Epithelial cell of proximal tubule (primary cell): ENCODE results near the gene ITPR1. TPM values are rescaled to one million over a fixed set of nuclear protein-coding genes. Genes with fewer than 3 reads are reported as not detected.
A peak's percentile ranks its signal among the peaks of the same experiment; 100 is the strongest.

ENCODE experiments used
- DNase-seq: peaks from one replicate; pipeline ENCODE4 v3.0.0-alpha.2; 2011; ENCODE audit warnings: low read depth
- H3K4me3 ChIP-seq: 2 replicates; pipeline ENCODE4 v1.5.1; 2011; ENCODE audit warnings: low read depth, mild to moderate bottlenecking, low read length
- total RNA-seq: library from RNA; depleted of rRNA; stranded (reverse); fragments of >200 nt; gene quantifications from 2 replicates; pipeline ENCODE4 v1.2.3, GENCODE V29; 2015
- TF ChIP-seq, protein P1 (sequence below): conservative IDR thresholded peaks from 2 replicates; pipeline ENCODE4 v1.5.1; 2012; ENCODE audit warnings: low read depth, mild to moderate bottlenecking, low read length

ITPR1 gene
- total RNA-seq, 1 donor from 2014 or later: 4.6 TPM

DNA sequence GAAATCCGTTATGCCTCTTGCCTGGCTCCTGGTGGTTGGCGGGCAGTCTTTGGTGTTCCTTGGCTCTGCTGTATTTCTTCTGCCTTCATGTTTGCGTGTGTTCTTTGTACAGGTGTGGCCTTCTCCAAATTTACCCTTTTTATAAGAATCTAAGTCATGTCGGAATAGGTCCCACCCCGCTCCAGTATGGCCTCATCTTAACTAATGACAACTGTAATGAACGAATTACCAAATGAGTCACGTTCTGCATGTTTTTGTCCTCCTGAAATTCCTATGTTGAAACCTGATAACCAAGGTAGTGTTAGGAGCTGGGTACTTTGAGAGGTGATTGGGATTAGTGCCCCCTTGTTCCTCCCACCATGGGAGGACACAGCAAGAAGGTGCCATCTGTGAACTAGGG is 71.1 kb downstream of the ITPR1 start:
- no peak overlapping the region for H3K4me3 ChIP-seq
- no peak for DNase-seq
- TF ChIP-seq, protein P1, sequence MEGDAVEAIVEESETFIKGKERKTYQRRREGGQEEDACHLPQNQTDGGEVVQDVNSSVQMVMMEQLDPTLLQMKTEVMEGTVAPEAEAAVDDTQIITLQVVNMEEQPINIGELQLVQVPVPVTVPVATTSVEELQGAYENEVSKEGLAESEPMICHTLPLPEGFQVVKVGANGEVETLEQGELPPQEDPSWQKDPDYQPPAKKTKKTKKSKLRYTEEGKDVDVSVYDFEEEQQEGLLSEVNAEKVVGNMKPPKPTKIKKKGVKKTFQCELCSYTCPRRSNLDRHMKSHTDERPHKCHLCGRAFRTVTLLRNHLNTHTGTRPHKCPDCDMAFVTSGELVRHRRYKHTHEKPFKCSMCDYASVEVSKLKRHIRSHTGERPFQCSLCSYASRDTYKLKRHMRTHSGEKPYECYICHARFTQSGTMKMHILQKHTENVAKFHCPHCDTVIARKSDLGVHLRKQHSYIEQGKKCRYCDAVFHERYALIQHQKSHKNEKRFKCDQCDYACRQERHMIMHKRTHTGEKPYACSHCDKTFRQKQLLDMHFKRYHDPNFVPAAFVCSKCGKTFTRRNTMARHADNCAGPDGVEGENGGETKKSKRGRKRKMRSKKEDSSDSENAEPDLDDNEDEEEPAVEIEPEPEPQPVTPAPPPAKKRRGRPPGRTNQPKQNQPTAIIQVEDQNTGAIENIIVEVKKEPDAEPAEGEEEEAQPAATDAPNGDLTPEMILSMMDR: no peak

DNA sequence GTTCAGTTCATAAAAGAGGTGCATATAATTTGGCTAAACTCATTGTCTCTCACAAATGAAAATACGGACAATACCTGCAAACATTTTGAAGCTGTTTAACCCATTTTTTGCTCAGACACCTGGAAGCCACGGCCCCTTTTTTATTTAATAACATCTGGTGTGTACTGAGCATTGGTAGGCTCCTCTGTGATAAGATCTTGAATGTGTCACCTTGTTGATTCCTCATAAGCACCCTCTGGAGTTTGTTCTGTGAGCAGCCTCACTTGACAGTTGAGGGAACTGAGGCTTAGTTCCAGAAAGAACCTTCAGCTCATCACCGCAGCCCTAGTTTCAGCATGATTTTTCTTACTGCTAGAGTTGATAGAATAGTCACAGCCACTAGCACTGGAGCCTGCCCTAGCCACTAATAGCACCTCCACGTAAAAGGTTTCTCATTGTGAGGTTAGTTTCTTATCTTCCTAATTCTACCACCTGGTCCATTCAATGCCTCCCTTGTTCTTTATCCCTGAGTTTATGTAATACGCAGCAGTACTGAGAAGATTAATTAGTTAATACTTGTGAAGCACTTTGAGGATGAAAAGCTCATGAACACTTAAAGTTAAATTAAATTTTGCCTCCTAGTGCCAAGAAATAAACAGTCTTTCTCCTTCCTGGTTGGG is 71.9 kb downstream of the ITPR1 start:
- TF ChIP-seq, protein P1: no peak
- no peak for DNase-seq
- no peak overlapping the region for H3K4me3 ChIP-seq

DNA sequence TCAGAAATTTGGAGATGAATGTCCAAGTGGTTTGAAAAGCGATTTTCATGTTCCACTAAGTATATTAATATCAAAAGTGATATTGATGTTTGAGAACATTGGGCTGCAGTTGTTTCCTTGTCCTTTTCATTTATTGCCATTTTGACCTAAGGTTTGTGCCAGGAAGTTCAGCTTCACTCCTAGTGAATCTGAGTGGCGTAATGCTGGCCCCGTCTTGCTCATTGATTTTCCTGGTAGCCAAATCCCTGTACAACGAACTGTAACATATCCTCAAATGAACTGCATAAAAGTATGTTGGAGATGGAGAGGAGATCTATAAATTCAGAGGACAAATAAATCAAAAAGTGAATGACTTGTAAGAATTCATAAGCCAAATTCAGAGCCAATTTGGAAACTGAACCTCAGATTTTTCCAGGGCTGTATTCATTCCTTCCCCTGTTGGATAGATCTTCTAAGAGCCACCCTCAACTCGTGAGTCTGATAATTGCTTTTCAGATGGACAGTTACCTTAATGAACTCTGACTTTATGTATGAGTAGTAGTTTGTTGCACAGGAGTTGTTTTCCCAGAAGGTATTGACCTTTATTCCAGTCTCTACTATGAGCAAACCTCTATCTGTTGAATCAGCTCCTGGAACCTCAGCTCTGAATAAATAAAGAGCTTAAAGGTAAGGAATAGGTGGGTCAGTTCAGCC is 72.8 kb downstream of the ITPR1 start:
- TF ChIP-seq, protein P1: no peak
- no peak overlapping the region for H3K4me3 ChIP-seq

DNA sequence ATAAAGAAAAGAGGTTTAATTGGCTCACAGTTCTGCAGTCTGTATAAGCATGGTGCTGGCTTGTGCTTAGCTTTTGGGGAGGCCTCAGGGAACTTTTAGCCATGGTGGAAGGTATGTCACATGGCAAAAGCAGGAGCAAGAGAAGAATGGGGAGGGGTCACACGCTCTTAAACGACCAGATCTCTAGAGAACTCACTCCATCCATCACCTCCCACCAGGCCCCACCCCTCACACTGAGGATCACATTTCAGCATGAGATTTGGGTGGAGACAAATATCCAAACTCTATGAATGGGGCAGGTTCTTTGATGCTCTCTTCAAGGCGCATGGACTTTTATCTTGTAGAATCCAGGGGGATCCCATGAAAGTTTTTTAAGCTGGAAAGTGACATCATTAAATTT is 75.7 kb downstream of the ITPR1 start:
- TF ChIP-seq, protein P1: no peak
- no peak overlapping the region for H3K4me3 ChIP-seq
- no peak for DNase-seq

More for the DNA sequence above, 72.8 kb downstream of the ITPR1 start:
- DNase-seq: no peak

DNA sequence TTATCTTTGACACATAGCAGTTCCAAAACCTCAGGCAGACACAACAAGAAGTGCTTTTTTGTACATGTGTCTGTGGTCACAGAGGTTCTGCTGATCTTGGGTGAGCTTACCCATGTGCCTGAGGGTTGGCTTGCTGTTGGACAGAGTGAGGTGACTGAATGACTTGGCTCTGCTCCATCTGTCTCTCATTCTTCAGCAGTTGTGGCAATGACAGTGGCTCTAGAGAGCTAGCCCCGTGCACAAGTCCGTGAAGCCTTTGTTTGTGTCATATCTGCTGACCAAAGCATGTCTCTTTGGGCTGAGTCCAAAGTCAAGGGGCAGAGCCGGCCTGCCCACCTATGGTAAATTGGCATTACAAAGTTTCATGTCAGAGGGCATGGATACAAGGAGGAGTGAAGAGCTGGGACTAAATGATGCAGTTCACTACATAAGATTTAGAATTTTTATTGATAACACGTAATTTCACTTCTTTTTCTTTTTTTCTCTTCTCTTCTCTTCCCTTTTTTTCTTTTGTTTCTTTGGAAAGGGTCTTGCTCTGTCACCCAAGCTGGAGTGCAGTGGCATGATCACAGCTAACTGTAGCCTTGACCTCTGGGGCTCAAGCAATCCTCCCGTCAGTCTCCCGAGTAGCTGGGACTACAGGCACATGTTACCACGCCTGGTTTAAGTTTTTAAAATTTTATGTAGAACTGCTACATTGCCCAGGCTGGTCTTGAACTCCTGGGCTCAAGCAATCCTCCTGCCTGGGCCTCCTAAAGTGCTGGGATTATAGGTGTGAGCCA is 77.9 kb downstream of the ITPR1 start:
- no peak for DNase-seq
- H3K4me3 ChIP-seq: no peak overlapping the region
- TF ChIP-seq, protein P1: no peak

DNA sequence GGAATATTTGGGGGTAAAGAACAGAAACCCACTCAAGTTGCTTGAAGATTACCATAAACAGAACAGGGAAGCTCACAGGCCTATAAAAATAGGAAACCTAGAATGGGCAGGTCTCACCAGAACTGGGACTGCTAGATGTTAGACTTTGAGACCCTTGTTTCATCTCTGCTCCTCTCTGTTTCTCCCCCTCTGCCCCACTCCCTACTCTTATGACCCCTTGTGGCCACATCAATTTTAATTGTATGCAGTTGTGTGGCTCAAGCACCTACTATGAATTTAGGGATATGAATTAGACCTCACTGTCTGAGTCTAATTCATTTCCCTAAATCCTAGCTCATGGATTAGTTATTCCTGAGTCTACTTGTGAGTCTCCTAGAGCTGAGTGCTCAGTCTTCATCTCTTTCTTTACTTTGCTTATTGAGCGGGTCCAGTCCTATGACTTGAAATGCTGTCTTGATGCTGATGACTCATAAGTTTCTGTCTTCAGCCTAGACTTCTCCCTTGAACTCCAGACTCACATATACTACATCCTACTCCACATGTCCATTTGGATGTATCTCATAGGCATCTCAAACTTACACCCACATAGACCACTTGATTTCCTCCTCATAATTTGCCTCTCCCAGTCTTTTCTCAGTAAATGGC is 78.7 kb downstream of the ITPR1 start:
- TF ChIP-seq, protein P1: peak; percentile 39
- H3K4me3 ChIP-seq: no peak overlapping the region
- DNase-seq: no peak
